Stimulated activated CD8-positive, alpha-beta memory T cell treated with anti-CD3 and anti-CD28 coated beads, Interleukin-2, amount 100 ng/mL, for 1 hour (primary cell): ENCODE measurements around the gene WDR35.
"Not testable (repeated sequence)": the region's sequence is repeated elsewhere in the genome, so short reads cannot be mapped to it uniquely, and the experiment has no call there.

Source experiments
- DNase-seq, 2 donors: peaks; one replicate each; pipeline ENCODE4 v3.0.0-alpha.2; 2020; ENCODE audit warnings: low read depth in 2 of 2

Gene WDR35

DNA sequence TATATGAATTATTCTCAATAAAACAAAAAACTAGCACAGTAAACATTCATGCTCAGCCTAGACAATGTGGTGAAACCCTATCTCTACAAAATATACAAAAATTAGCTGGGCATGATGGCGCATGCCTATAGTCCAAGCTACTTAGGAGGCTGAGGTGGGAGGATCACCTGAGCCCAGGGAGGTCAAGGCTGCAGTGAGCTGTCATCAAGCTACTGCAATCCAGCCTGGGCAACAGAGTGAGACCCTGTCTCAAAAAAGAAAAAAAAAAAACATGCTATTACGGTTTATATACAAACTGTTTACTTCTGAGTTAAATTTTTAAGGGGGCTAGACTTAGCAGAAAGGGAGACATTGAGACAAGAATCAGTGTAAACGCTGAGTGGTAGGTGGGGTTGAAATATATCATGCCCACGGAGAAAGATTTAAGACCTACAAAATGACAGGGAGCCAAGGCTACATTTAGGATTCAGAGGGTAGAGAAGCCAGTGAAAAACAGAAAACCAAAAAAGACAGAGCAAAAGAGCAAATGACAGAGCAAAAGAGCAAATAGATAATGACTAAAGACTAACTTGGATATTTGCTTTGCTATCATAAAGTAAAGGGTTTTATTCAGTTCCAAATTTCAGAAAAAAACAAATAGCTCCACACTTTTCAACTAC lies 95.6 kb downstream of the WDR35 start:
- no peak for DNase-seq

DNA sequence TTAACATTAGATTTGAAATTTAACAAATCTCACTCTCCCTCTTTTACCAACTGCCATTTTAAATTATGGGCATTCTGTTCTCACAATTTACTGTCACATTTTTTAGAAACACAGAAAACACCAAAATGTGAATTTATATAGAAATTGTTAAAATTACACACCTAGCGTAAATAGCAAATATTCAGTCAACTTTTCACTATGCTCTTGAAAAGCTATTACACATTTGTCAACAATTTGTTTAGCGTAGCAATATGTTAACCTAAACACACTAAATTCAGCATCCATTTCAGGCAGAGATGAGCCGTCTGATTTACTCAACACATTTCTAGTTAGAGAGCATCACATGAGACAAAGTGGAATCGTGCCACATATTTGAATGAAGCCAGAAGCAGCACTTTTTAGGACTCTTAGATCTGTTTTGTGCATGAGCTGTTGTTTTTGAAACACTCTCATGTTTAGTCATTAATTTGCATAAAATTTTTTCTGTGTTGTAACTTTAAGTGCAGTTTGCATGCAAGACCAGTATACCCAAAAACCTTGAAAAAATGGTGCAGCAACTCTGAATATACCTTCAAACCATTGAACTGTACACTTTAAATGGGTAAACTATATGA lies 96.3 kb downstream of the WDR35 start:
- no peak for DNase-seq

DNA sequence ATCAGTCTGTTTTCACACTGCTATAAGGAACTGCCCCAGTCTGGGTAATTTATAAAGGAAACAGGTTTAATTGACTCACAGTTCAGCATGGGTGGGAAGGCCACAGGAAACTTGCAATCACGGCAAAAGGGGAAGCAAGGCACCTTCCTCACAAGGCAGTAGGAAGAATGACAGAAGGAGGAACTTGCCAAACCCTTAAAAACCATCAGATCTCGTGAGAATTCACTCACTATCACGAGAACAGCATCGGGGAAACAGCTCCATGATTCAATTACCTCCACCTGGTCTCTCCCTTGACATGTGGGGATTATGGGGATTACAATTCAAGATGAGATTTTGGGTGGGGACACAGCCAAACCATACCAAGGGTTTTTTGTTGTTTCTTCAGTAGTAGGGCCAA lies 97.9 kb downstream of the WDR35 start:
- not testable (repeated sequence) for DNase-seq

DNA sequence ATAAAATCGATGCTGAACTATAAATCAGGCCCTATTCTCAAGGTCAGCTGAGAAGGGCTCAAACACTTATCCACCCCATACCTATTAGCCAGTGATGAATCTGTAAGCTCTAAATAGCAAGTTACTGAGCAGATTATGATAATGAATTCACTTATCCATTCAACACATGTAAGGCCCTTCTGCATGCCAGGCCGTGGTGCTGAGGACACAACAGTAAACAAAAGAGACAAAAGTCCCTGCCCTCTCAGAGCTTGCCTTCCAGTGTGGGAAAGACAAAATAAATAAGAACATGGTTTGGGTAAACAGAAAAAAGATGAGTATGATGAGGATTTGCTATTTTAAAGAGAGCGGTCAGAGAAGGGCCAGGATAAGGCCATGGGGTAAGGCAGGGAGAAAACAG lies 99.8 kb downstream of the WDR35 start:
- no peak for DNase-seq

DNA sequence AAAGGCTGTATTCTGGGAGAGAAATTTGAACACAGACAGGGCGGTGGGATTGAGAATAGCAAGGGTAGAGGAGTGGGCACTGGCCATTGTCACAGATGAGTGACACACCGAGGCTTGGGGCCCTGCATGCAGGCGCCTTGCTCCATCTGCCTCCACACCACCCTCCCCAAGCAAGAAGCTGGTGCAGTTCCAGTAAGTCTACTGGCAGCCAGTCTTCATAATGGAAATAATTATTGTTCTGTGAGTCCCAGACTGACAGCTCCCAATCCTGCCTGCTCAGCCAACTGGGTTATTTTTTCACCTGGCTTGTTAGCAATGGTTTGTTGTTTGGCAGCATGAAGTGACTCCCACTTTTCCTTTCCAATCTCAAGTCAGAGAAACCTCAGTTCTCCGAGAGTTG lies 101.1 kb downstream of the WDR35 start:
- DNase-seq = no peak

DNA sequence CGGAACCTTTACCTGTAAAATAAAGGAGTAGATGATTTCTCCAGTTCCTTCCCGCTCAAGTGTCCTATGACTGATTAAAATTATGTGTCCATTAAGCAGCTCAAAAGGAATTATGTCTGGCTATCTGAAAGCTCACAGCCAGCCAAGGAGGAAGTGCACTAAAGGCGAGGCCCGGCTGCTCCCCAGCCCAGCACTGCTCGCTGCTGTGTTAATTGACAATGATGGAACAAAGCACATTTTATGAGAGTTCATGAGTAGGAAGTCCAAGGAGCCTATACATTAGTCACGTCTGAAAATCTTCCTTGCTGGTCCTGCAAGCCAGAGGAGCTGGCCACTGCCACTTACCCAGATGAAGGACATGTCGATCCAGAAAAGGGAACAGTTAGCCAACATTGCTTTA lies 102.4 kb downstream of the WDR35 start:
- no peak for DNase-seq

DNA sequence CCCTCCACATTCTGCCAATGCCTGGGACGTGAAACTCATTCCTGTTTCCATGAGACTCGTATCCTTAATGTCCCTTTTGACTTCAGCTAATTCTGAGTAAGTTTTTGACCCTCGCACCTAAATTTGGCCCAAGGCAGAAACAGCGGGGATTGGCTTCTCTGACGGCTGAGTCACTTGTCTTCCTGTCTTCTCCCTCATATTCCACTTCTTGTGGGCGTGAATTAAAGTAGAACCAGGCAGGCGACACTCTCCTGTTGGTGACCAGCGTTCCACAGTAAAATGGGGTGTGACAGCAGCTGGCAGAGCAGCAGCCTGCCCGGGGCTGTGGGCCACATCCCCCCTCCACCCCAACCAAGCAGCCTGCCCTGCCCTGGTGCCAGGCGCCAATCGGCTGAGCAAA lies 103.6 kb downstream of the WDR35 start:
- DNase-seq = no peak

DNA sequence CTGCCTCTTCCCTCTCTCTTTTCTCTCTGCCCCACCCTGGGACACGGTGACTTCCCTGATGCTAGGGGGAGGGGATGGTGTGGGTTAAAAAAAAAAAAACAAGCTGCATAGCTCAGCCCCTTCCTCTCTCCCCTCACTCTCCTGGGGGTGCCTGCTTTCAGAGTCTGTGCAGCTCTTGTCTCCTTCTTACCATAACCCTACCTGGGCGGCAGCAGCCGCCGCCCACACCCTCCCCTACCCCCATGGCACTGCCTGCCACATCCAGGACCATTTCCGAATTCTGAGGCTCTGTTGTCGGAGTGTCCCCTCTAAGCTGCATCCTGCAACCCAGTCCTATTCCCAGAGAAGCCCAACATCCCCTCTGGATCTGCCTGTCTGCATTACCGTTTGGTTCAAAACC lies 104.1 kb downstream of the WDR35 start:
- no peak for DNase-seq

DNA sequence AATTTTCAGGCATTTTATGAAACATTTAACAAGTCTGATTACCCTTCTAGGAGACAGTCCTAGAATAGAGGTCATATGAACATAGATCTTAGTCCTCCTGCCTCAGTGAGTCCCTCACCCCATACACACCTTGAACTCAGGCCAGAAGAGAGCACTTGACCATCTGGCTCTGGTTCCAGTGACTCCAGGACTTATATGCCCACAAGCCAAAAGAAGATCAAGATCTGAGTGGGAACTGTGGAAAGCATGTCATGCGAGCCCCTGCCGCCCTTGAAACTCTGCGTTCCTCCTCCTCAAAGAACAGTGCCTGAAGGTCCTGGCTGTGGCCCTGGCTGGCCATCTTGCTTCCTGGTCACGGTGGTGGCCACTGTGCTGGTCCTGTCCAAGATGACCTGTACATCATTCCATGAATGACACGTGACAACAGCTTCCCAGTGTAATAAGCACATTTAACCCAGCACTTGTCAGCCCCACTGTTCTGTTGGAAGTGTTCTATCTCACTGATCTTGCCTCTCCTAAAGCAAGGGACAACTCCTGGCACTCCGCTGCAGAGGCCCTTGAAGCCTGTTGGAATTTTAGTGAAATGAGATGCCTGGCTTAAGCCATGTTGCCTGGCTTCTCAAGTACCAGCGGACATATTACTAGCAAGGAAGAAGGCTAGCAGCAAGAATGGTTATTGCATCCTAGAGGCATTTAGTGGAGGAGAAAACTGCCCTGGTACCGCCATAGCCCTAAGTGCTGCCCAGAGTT lies 105.8 kb downstream of the WDR35 start:
- no peak for DNase-seq

DNA sequence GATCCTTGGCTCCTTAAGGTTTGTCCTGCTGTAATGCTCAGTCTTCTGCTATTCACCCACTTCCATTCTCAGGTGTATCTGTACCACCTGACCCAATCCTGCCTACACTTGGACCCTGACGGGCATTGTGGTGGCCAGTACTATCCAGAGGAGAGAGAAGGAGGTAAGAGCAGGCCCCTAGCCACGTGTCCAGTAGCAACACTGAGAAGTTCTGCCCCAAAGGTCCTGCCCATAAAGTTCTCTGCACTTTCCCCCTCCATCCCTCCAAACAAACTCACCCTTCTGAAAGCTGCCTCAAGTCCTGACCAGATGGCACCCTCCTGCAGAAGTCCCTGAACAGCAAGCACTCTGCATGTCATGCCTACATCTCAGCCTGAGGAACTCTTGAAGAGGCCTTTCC lies 106.4 kb downstream of the WDR35 start:
- DNase-seq = no peak

DNA sequence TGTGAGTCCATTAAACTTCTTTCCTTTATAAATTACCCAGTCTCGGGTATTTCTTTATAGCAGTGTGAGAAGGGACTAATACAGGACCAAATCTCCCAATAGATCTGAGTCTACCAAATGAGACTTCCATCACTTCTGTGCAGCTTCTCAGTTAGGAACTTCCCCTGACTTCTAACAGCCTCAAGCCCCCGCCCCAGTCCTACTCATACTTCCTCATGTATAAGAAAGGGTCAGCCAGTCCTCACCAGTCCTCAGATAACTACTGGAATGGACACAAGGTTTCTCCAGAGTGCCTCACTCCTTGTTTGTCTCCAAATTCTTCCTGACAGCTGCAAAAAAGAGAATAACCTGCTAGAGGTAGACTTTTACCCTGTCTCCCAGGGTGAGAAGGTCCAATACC lies 107.6 kb downstream of the WDR35 start:
- no peak for DNase-seq

DNA sequence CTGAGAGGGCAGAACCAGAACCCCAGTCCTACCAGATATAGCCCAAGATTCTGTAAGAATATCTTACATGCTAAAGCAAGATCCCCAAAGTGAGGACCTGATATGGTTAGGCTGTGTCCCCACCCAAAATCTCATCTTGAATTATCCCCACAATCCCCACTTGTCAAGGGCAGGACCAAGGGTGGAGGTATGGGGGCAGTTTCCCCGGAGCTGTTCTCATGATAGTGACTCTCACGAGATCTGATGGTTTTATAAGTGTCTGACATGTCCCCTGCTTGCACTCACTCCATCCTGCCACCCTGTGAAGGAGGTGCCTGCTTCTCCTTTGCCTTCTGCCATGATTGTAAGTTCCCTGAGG lies 108.0 kb downstream of the WDR35 start:
- DNase-seq = no peak

DNA sequence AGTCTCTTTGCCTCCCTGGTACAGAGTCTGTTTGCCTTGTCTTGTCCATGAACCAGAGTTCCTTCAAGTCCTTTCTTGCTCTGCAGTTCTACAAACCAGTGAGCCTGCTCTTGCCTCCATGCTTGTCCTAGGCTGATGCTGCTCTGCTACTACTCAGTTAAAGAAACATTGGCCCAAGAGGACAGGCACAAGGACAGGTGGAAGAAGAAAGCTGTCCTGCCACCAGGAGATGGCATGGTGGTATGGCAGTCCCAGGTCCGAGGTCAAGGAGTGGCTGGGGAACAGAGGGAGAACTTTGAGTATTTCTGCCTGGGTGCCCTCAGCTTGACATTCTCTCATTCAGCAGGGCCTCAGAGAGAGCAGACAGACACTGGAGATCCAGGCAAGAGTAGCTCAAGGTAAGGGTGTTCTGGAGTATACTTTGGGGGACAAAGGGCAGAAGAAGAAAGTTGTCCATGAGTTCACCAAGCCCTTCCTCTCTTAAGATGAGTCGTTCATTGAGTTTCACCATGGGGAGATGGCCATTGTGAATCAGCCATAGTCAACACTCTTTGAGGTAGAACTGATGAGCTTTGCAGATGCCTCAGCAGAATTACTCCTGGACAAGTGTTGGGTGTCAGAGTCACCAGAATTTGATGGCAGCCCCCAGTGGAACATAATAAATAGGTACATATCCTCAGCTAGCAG lies 108.5 kb downstream of the WDR35 start:
- DNase-seq = no peak

DNA sequence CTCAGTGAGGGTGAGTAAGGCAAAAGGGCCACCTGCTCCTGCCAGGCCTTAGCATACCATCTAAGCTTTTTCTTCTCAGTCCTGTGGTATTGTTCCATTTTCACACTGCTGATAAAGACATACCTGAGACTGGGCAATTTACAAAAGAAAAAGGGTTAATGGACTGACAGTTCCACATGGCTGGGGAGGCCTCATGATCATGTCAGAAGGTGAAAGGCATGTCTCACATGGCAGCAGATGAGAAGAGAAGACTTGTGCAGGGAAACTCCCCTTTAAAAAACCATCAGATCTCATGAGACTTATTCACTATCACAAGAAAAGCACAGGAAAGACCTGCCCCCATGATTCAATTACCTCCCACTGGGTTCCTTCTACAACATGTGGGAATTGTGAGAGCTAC lies 109.7 kb downstream of the WDR35 start:
- DNase-seq = not testable (repeated sequence)

DNA sequence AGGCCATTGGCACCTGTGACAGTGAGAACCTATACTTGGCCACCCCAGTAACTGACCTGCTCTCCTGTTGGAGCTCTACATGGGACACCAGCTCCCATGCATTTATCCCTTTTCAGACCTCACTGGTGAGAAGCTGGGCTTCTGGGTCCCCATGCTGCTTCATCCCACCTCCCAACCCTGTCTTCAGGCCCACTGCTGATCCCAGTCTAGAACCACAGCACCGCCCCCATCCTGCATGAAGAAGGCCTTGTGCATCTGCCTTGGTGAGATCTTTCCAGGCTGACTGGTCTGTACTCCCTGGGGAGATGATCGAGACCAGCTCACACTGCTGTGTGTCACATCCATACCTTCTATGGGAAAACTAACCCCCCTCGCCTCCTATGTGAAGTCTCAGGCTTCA lies 110.8 kb downstream of the WDR35 start:
- DNase-seq = no peak

DNA sequence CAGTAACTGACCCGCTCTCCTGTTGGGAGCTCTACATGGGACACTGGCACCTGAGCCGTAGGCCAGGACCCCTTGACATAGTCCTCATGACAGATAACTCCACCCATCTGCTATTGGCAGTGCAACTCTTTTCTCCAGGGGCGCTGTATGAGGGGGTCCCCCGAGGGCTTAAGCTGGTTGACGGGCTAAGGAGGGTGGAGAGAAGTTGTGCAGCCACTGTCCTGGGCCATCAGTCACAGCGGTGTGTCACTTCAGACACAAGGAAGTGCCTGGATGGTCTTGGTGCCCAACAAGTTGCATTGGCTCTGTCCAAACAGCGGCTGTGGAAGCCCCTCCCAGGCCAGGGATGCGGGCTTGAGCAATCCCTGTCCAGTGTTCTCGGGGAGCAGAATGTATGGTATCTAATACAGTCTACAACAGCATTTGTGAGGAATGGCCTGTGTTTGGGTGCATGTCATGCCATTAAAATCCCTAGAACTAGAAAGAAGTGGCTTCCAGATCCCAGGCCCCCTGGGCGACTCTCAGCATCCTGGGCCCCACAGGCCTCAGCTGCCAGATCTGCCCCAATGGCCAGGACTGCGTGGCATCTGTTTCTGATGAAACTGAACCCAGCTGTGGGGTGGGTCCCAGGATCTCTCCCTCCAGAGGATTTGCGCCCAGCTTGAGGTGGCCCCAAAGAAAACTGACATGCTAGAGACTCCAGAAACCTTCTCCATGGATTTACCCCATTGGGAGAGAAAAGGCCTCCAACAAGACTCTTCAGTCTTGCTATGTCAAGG lies 111.4 kb downstream of the WDR35 start:
- no peak for DNase-seq

DNA sequence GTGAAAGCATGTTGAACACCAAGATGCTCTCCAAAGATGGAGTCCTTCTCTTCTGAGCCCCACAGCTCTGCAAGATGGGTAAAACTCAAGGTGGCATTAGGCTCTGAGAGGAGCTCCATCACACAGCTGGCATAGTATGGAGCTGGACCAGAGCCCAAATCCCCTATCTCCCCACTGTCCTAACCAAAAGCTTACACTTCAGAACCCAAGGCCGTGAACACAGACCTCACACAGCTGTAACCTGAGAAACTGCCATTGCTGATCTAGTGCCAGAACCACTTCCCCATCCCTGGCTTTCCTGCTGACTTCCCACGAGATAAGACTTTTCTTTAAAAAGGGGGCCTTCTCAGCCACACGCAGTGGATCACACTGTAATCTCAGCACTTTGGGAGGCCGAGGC lies 113.2 kb downstream of the WDR35 start:
- DNase-seq = no peak

DNA sequence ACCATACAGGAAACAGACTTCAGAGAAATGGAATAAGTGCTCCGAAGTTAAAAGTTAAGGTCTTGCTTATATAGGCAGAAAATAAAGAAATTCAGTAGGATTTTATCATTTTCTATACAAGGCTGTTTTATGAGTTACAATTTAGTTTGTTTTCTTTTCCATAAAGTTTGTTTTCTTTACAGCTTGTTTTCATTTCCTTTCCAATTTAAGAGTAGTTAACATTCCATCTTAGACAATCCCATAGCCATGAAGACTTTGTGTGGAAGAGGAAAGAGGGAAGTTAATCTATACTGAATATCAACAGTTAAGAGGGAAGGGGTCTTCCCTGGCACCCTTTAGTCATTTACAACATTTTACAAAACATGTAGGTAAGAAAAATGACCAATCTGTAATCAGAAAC lies 114.6 kb downstream of the WDR35 start:
- DNase-seq = no peak

DNA sequence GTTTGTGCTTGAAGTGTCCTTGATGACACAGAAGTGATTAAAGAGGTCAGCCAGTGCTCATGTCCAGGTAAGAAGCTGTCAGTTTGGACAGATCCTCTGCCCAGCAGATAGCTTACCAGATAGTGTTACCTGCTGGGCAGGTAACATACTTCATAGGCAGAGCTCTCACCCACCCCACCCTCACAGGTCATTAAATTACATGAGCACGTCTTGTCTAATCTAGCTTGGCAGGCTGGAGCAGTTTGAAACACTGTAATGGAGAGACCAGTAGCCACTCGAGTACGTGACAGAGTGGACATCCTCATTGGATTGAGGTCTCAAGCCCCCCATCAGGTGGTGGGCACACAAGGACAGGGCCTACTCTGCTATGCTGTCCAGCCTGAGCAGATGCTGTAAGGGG lies 115.2 kb downstream of the WDR35 start:
- DNase-seq = no peak

DNA sequence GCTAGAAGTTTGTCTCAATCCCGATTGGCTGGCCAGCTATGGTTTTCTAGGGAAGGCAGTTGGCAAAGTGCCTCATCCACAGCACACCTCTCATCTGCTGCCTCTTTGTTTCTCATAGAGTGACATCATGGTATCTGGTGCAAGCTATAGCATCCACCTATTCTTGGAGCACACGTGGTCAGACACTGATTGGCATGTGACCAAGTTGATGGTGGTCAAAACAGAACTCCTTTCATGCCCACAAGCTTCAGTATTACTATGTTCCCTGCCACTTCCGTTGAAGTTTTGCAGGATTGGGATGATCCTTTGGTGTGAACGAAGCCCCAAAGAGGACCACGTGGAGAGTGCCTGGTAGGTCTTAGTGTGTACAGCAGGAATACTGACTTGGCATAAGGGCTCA lies 116.9 kb downstream of the WDR35 start:
- DNase-seq = no peak

DNA sequence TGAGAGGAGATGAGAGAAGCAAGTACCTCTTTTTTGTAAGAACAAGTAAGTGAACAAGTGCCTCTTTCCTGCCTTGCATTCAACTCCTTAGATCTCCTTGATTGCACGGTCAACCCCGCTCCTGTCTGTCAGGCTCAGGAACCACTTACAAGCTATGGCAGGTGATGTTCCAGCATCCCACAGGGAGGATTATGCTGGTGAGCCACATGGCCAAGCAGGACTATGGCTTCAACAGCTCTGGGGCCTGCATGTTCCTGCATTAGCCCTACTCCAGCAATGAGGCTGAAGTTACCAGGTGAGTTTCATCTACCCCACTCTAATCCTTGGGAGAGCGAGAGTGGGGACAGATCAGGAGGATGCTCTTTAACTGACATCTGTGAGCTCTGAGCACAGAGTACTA lies 117.6 kb downstream of the WDR35 start:
- no peak for DNase-seq

DNA sequence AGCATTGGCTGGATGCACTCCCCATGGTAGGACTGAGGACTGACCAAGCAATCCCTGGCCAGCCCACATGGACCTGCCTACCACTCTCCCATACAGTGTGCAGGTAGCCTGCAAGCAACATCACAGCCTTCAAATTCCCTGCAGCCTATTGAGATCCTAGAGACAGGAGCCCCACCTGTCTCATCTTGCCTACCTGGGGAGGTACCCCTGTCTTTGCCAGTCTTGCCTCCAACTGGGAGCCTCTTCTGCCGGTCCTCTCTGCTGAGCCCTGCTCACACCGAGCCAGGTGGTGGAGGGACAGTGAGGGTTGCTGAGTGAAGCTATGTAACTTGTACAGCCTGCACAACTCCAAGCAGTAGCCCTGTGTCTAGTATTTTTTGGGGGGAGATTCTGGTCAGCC lies 118.1 kb downstream of the WDR35 start:
- DNase-seq = no peak
